ENCODE measurements around the gene TBX15.
A peak's percentile ranks its signal among the peaks of the same experiment; 100 is the strongest.
"Not testable (repeated sequence)": the region's sequence is repeated elsewhere in the genome, so short reads cannot be mapped to it uniquely, and the experiment has no call there.

The TBX15 gene

DNA sequence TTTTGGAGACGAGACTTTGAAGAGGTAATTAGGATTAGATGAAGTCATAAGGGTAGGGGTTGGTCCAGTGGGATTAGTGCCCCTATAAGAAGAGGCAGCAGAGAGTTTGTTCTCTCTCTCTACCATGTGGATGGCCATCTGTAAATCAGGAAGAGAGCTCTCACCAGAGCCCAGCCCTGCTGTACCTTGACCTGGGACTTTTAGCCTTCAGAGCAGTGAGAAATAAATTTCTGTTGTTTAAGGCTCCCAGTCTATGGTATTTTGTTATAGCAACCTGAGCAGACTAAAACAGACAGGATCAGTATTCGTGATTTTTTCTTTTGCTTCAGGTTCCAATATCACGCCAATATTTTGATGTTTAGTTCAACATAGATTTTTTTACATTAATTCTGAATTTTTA lies 30.0 kb downstream of the TBX15 start:
- no peak for DNase-seq

- not testable (repeated sequence) for DNase-seq
Measured at GRCh38 chr1:118957579-118957978, 30.6 kb downstream of the TBX15 start.

DNA sequence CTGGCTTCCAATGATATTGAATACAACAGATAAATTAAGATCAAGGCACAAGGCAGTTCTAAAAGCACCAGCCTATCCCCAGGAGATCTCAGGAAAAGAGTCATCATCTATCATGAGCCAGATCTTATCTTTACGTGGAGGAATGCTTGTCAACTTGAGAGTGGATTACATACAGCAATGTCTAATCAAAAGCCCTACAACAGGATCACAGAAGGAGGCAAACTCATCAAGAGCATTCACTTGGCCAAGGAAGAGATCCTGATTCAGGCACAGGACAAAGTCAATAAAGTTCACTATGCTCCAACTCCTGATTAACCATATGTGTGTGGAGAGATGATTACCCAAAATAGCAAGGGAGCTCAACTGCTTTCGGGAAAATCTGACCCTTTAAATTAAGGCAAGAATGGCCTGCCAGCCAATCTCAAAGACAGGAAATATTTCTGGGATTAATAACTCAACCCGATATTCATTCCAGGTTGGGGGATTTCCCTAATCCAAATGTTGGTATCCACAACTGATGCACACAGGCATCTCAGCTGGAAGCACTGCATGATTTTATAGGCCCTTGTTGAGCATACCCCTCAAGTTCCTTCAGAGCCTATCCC lies 33.7 kb downstream of the TBX15 start:
- DNase-seq, result no peak

GRCh38 chr1:118951270-118951936 lies 36.7 kb downstream of the TBX15 start:
- DNase-seq, result no peak

- DNase-seq, result no peak
Measured at GRCh38 chr1:118949315-118949714, 38.8 kb downstream of the TBX15 start.

DNA sequence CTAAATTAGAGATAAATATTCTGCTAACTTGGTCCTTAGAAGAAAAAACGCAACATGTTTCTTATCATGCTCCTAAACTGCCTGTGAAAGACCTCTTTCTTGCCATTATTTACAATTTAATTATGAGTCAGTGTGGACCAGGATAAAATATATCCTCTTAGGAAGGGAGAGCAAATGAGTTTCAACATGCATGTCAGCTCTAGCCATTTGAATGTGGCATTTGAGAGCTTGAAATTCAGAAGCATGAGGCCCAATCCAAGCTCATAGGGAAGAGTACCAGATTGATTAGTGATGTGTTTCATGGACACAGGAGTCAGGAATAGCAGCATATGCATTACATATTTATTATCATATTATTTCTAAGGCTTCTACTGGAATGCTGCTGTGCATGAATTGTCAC lies 39.3 kb downstream of the TBX15 start:
- DNase-seq, result no peak

GRCh38 chr1:118948351-118948750 lies 39.8 kb downstream of the TBX15 start:
- no peak for DNase-seq

- no peak for DNase-seq
Measured at GRCh38 chr1:118947790-118948189, 40.4 kb downstream of the TBX15 start.

DNA sequence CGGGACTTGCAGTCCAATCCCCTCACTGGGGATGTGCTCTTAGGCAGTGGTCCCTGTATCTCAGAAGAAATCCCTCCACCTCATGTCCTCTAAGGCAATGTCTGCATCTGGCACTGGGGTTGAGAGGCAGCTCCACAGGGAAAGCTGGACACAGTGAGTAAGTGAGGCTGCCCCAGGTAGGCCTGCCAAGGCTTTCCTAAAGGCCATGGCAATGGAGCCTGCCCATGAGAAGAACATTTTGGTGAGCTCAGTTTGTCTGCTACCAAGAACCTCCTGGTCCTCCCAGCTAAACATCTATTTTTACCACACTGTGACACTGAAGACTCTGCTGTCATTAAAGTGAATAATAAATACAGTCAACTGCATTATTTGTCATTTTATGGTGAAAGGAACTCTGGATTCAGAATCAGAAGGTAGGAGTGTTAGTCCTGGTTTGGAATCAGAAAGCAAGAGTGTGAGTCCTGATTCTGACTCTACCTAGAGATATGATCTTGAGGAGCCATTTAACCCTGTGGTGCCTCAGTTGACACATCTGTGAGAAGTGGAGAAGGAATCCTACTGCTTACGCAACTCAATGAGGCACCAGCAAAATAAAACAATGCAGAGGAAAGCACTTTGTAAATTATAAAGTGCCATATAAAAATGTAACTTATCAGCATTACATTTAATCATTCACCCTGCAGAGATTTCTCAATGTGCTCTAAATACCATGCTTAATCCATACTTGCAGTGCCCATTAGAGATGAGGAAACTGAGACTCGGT lies 41.0 kb downstream of the TBX15 start:
- no peak for DNase-seq

GRCh38 chr1:118945489-118945888 lies 42.7 kb downstream of the TBX15 start:
- DNase-seq, result no peak

DNA sequence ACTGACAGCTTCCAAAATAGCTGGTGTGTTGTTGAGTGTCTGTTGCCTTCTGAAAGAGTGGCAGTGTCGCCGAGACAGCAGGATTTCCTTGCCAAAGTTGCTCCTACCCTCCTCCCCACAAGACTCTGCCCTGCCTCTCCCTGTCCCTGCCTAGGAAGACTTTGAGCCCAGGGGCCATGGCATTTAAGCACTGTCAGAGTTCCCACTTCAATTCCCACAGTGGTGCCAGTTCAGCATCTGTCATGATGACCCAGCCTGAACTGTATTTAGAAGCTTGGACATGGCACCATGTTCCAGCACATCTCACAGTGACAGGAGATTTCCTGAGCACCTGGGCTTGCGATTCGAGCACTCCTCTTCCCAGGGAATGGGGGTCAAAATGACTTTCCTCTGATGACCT lies 43.6 kb downstream of the TBX15 start:
- no peak for DNase-seq

DNA sequence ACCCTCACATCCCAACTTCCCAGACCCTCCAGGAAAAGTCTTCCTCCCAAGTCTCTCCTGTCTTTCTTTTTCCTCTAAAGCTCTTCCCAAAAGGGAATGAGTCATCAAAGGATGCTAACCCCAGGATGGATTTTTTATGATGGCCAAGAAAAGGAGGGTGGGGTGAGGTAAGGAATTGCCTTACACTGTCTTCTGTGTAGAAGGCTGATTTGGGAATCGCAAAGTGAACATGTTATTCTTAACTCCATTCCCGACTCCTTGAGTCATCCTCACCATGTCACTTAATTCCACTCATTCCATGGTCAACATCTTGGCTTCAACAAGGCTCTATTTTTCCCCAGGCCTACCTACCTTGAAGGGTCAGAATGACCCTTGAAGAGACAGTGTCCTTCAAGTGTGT lies 44.0 kb downstream of the TBX15 start:
- no peak for DNase-seq

DNA sequence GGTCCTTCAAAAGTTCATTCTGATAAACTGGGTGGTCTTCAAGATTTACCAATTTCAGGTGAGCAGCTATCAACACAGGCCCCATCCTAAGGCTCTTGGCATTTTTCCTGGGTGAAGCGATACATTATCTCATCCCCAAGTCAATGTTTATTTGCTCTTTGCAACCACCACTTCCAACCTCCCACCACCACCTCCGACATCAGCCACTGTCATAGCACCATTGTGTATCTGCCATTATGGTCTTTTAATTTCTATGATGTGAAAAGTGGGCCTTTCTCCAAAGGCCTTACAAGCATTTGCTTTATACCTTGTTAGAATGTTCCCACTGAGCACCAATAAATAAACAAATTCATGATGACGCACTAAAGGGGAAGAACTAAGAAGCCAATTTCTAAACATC lies 47.2 kb downstream of the TBX15 start:
- DNase-seq, result no peak

GRCh38 chr1:118937413-118938072 lies 50.6 kb downstream of the TBX15 start:
- DNase-seq, result no peak

DNA sequence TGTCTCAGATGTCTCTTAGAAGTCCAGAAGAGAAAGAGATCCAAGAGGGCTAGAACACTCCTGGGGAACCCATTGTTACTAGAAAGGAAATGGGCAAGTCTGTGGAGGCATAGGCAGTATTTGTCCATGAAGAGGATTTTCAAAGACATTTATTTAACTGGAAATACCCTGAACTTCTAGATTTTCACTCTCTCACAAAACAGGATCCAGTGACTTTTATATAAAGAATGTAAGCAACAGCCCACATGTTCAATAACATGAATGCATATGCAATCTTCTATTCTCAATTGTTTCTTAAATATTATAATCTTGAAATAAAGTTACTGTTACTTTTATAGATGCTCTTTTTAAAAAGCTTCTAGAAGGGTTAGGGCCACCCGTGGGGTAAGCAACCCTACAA lies 53.4 kb downstream of the TBX15 start:
- DNase-seq, result no peak

- no peak for DNase-seq
Measured at GRCh38 chr1:118933051-118933781, 54.9 kb downstream of the TBX15 start.

DNA sequence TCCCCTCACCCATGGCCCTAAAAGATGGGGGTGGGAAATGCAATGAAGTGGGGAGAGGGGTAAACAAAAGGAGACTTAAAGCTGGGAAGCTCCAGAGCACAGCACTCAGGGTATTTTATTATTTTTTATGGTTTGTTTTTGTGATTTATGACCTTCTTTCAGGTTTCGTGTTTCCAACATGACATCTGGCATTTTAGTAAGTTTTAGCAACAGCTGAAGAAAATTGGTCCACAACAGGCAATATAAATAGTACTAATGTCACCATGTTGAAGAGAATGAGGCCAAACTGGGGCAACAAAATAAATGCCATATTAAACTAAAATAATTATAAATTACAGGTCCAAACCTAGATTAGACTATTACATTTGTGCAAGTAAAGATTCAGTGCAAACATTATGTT lies 56.3 kb downstream of the TBX15 start:
- DNase-seq, result no peak

- peak in 1 of 2 donors; percentile 7 for DNase-seq
Measured at GRCh38 chr1:118928739-118929554, 59.2 kb downstream of the TBX15 start.

DNA sequence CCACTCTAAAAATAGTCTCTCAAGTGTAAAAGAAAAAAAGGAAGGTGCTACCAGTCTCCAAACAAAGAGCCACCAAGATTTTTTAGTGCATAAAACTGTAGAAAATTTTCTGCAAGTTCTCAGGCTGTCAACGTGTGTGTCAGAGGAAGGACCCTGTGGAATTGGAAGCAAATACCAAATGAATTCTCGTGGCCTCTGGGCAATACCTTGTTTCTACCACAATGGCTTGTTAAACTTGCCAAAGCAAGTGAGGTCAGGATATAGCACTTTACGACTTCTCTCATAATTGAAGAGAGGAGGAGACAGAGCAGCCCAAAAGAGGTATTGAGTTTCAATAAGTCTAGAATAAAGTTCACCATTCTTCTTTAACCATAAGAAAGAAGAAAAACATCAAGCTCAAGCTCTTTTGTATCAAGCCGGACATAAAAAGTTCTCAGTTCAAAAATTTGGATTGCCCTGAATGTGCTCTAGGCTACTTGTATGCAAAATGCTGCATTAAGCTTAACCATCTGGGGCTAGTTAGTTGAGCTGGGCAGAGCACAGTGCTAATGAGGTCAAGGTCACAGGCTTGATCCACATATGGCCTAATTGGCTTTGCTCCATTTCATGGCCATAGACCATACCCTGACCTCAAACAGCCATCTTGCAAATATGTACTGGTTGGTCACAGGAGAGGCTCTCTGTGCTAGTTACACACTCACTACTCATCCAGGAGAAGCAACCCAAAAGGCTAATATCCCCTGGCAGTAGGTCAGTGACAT lies 60.5 kb downstream of the TBX15 start:
- DNase-seq, result no peak

GRCh38 chr1:118926261-118926660 lies 61.9 kb downstream of the TBX15 start:
- DNase-seq, result no peak

GRCh38 chr1:118925651-118926050 lies 62.5 kb downstream of the TBX15 start:
- DNase-seq, result no peak
